B cell (primary cell): ENCODE measurements around the gene MRPS2.

Experiments used
- CTCF ChIP-seq: fragments of 200-600 bp; IDR thresholded peaks from one replicate; pipeline ENCODE4 v1.8.0; 2022; ENCODE audit warnings: antibody characterized with exemption, mild to moderate bottlenecking
- EZH2 ChIP-seq: IDR thresholded peaks from 2 replicates; pipeline ENCODE4 v1.6.1; 2012; ENCODE audit warnings: borderline replicate concordance, low read depth, mild to moderate bottlenecking, moderate library complexity, low read length; ENCODE audit not compliant: insufficient read depth, poor library complexity, severe bottlenecking

GRCh38 chr9:135490166-135490870 lies 10.2 kb upstream of the MRPS2 start:
- TF ChIP-seq CTCF, result no peak
- TF ChIP-seq EZH2, result no peak
